Measurements from ENCODE around the gene ANOS1.
"Not testable (repeated sequence)": the region's sequence is repeated elsewhere in the genome, so short reads cannot be mapped to it uniquely, and the experiment has no call there.

ANOS1 gene

GRCh38 chrX:8731559-8732395 is at the start of gene ANOS1:
Gene ANOS1 (minus strand): TSS chrX:8732137. CDS start chrX:8732036, 101 bp downstream.
- DNase-seq, result no peak

GRCh38 chrX:8773117-8773516 is 41.2 kb upstream of the ANOS1 start:
- no peak for DNase-seq

GRCh38 chrX:8760021-8760420 is 28.1 kb upstream of the ANOS1 start:
- DNase-seq, result no peak

- DNase-seq, result not testable (repeated sequence)
Observed at GRCh38 chrX:8758706-8759105, 26.8 kb upstream of the ANOS1 start.

GRCh38 chrX:8757609-8758389 is 25.9 kb upstream of the ANOS1 start:
- DNase-seq, result not testable (repeated sequence)

- no peak for DNase-seq
Observed at GRCh38 chrX:8755813-8756212, 23.9 kb upstream of the ANOS1 start.

- no peak for DNase-seq
Observed at GRCh38 chrX:8755116-8755515, 23.2 kb upstream of the ANOS1 start.

- no peak for DNase-seq
Observed at GRCh38 chrX:8749697-8750096, 17.8 kb upstream of the ANOS1 start.

GRCh38 chrX:8748855-8749254 is 16.9 kb upstream of the ANOS1 start:
- DNase-seq, result peak in 2 of 6 experiments; percentile 2 to 4

- DNase-seq, result peak in 5 of 6 experiments; percentile 33 to 62 (median 38)
Observed at GRCh38 chrX:8743126-8743732, 11.3 kb upstream of the ANOS1 start.

GRCh38 chrX:8741981-8742380 is 10.0 kb upstream of the ANOS1 start:
- no peak for DNase-seq

GRCh38 chrX:8738588-8739189 is 6.8 kb upstream of the ANOS1 start:
- DNase-seq, result no peak

GRCh38 chrX:8737883-8738282 is 5.9 kb upstream of the ANOS1 start:
- no peak for DNase-seq

- no peak for DNase-seq
Observed at GRCh38 chrX:8730812-8731558, 952 bp downstream of the ANOS1 start.

- no peak for DNase-seq
Observed at GRCh38 chrX:8729811-8730210, 2.1 kb downstream of the ANOS1 start.

GRCh38 chrX:8728932-8729535 is 2.9 kb downstream of the ANOS1 start:
- no peak for DNase-seq

GRCh38 chrX:8726031-8726652 is 5.8 kb downstream of the ANOS1 start:
- DNase-seq, result no peak

GRCh38 chrX:8724300-8724699 is 7.6 kb downstream of the ANOS1 start:
- DNase-seq, result no peak

- DNase-seq, result no peak
Observed at GRCh38 chrX:8721536-8721935, 10.4 kb downstream of the ANOS1 start.

GRCh38 chrX:8720136-8720535 is 11.8 kb downstream of the ANOS1 start:
- no peak for DNase-seq

- DNase-seq, result no peak
Observed at GRCh38 chrX:8717354-8717753, 14.6 kb downstream of the ANOS1 start.

GRCh38 chrX:8714164-8714563 is 17.8 kb downstream of the ANOS1 start:
- DNase-seq, result no peak

Measured in stimulated activated naive CD4-positive, alpha-beta T cell (primary cell).